BLaER1 (cell line): ENCODE results near the gene CALM3.
A peak's percentile ranks its signal among the peaks of the same experiment; 100 is the strongest.

ENCODE experiments used
- H3K27ac ChIP-seq: shearing (Covaris generic); formaldehyde crosslinking; 2 replicates; pipeline ENCODE4 v1.8.1; 2022
- H3K27me3 ChIP-seq: shearing (Covaris generic); formaldehyde crosslinking; 2 replicates; pipeline ENCODE4 v1.8.1; 2022
- H3K36me3 ChIP-seq: shearing (Covaris generic); formaldehyde crosslinking; 2 replicates; pipeline ENCODE4 v1.8.1; 2022
- H3K4me1 ChIP-seq: shearing (Covaris generic); formaldehyde crosslinking; 2 replicates; pipeline ENCODE4 v1.8.1; 2022
- H3K4me2 ChIP-seq: shearing (Covaris generic); formaldehyde crosslinking; 2 replicates; pipeline ENCODE4 v1.8.1; 2022
- H3K4me3 ChIP-seq: shearing (Covaris generic); formaldehyde crosslinking; 2 replicates; pipeline ENCODE4 v1.8.1; 2022
- H3K9ac ChIP-seq: shearing (Covaris generic); formaldehyde crosslinking; 2 replicates; pipeline ENCODE4 v1.8.1; 2022
- H3K9me3 ChIP-seq: shearing (Covaris generic); formaldehyde crosslinking; 2 replicates; pipeline ENCODE4 v1.8.1; 2022
- H4K20me1 ChIP-seq: shearing (Covaris generic); formaldehyde crosslinking; 2 replicates; pipeline ENCODE4 v1.8.1; 2022
- Cebpa-rat ChIP-seq: shearing (Covaris generic); IDR thresholded peaks from 2 replicates; pipeline ENCODE4 v1.8.1; 2022

The CALM3 gene

DNA sequence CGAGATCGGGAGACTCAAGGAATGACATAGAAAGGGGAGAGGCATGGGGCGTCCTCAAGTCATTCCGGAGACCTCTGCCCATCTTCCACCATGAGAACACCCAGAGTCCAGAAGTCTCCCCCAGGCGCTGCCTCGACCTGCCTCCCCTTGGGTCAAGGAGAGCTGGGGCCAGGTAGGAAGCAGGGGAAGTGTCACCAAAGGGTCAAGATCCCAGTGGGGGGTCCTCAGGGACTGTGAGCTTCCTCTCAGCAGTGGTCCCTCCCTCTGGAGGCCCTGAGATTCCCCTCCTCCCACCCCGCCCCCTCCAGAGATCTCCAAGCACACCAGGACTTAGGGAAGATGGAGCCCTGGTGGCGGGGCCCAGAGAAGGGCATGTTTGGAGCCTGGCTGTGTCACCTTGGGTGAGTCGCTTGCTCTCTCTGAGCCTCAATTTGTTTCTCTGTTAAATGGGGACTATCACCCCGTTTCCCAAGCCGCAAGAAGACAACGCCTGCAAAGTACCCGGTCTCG is 58.9 kb downstream of the CALM3 start:
- Histone ChIP-seq H3K9me3 (no peaks in the 10 kb centered on the region), H4K20me1 (no peaks in the 10 kb centered on the region), H3K27ac (no peak overlapping the region), H3K27me3 (no peaks in the 10 kb centered on the region), H3K9ac (peak overlapping the region; percentile 70), H3K36me3 (no peaks in the 10 kb centered on the region), H3K4me3 (peak overlapping the region; percentile 74), H3K4me1 (peaks cover 31% of the 10 kb centered on the region), H3K4me2 (peak overlapping the region; percentile 99)
- no peak for TF ChIP-seq Cebpa-rat
